MM.1S (cell line): ENCODE results near the gene MYO16.

Experiments
- DNase-seq: peaks from one replicate; pipeline ENCODE4 v3.0.0-alpha.2; 2015
- H2AFZ ChIP-seq: fragments of 300-600 bp; sonication (generic); 2 replicates; pipeline ENCODE4 v1.6.0; 2016; ENCODE audit warnings: antibody characterized with exemption, low read length
- H3F3A ChIP-seq: fragments of 300-600 bp; sonication (generic); 2 replicates; pipeline ENCODE4 v1.6.1; 2016; ENCODE audit warnings: mild to moderate bottlenecking, antibody characterized with exemption, low read length, moderate library complexity, mixed read lengths; ENCODE audit not compliant: insufficient read depth
- H3K27ac ChIP-seq: fragments of 300-600 bp; sonication (generic); 2 replicates; pipeline ENCODE4 v1.5.1; 2016; ENCODE audit warnings: mild to moderate bottlenecking, low read length
- H3K27me3 ChIP-seq: fragments of 300-600 bp; sonication (generic); replicated peaks from 2 replicates; pipeline ENCODE4 v1.6.0; 2016; ENCODE audit warnings: low read length; ENCODE audit not compliant: insufficient read depth
- H3K36me3 ChIP-seq: fragments of 300-600 bp; sonication (generic); replicated peaks from 2 replicates; pipeline ENCODE4 v1.6.1; 2016; ENCODE audit warnings: mild to moderate bottlenecking, low read length, mixed read lengths; ENCODE audit not compliant: insufficient read depth
- H3K4me1 ChIP-seq: fragments of 300-600 bp; sonication (generic); 2 replicates; pipeline ENCODE4 v1.6.1; 2016; ENCODE audit warnings: low read length, mixed read lengths
- H3K4me2 ChIP-seq: fragments of 300-600 bp; sonication (generic); 2 replicates; pipeline ENCODE4 v1.6.0; 2016; ENCODE audit warnings: low read depth, low read length
- H3K4me3 ChIP-seq: fragments of 300-600 bp; sonication (generic); 2 replicates; pipeline ENCODE4 v1.5.1; 2016; ENCODE audit warnings: low read length, mixed read lengths
- H3K79me2 ChIP-seq: fragments of 300-600 bp; sonication (generic); 2 replicates; pipeline ENCODE4 v1.6.1; 2016; ENCODE audit warnings: mixed run types, low read length, mixed read lengths
- H3K9ac ChIP-seq: fragments of 300-600 bp; sonication (generic); 2 replicates; pipeline ENCODE4 v1.6.1; 2016; ENCODE audit warnings: low read length, mixed read lengths
- H3K9me2 ChIP-seq: fragments of 300-600 bp; sonication (generic); replicated peaks from 2 replicates; pipeline ENCODE4 v1.6.1; 2016; ENCODE audit warnings: mild to moderate bottlenecking, low read length, mixed read lengths; ENCODE audit not compliant: insufficient read depth
- H3K9me3 ChIP-seq: fragments of 300-600 bp; sonication (generic); replicated peaks from 2 replicates; pipeline ENCODE4 v1.6.1; 2016; ENCODE audit warnings: mild to moderate bottlenecking, low read length, mixed read lengths; ENCODE audit not compliant: insufficient read depth
- H4K20me1 ChIP-seq: fragments of 300-600 bp; sonication (generic); 2 replicates; pipeline ENCODE4 v1.6.1; 2016; ENCODE audit warnings: mild to moderate bottlenecking, low read length, moderate library complexity, mixed read lengths; ENCODE audit not compliant: insufficient read depth
- CTCF ChIP-seq: fragments of 300-600 bp; sonication (generic); IDR thresholded peaks from 2 replicates; pipeline ENCODE4 v1.5.1; 2016; ENCODE audit warnings: antibody characterized with exemption, low read length, mixed read lengths
- EZH2 ChIP-seq: fragments of 300-600 bp; sonication (generic); optimal IDR thresholded peaks from 2 replicates; pipeline ENCODE3; 2017; ENCODE audit warnings: low read depth, mild to moderate bottlenecking, antibody characterized with exemption, low read length, mixed read lengths
- EZH2phosphoT487 ChIP-seq: fragments of 300-600 bp; sonication (generic); IDR thresholded peaks from 2 replicates; pipeline ENCODE4 v1.6.1; 2018; ENCODE audit warnings: antibody characterized with exemption, low read length

The MYO16 gene

DNA sequence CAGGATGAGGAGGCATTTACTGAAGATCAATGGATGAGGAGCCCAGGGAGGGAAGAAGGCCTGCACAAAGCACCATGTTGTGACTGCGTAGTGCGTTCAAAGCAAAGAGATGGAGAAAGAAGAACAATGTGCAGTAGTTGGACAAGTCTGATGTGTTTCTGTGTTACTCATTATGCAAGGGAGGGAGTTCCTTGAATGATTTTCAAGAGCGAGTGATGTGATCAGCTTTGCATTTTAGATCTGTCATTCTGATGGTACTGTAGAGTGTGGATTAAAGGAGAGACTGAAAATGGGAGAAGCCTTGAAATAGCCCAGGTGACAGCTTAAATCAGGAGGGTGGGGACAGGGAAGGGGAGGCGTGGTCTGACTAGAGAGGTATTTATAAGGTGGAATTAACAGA, 9.5 kb downstream of the MYO16 start:
- no peaks in the 10 kb centered on the region for H3K27me3 ChIP-seq
- H3K4me1 ChIP-seq = no peaks in the 10 kb centered on the region
- no peak overlapping the region for H3K27ac ChIP-seq
- H4K20me1 ChIP-seq = no peaks in the 10 kb centered on the region
- no peaks in the 10 kb centered on the region for H3K9me3 ChIP-seq
- no peaks in the 10 kb centered on the region for H3F3A ChIP-seq
- H3K4me2 ChIP-seq = no peak overlapping the region
- H3K9me2 ChIP-seq = no peaks in the 10 kb centered on the region
- H3K9ac ChIP-seq = no peak overlapping the region
- DNase-seq = no peak
- no peak overlapping the region for H2AFZ ChIP-seq
- no peaks in the 10 kb centered on the region for H3K79me2 ChIP-seq
- H3K36me3 ChIP-seq = no peaks in the 10 kb centered on the region
- H3K4me3 ChIP-seq = no peak overlapping the region
- TF ChIP-seq CTCF = no peak
- no peak for TF ChIP-seq EZH2
- no peak for TF ChIP-seq EZH2phosphoT487

DNA sequence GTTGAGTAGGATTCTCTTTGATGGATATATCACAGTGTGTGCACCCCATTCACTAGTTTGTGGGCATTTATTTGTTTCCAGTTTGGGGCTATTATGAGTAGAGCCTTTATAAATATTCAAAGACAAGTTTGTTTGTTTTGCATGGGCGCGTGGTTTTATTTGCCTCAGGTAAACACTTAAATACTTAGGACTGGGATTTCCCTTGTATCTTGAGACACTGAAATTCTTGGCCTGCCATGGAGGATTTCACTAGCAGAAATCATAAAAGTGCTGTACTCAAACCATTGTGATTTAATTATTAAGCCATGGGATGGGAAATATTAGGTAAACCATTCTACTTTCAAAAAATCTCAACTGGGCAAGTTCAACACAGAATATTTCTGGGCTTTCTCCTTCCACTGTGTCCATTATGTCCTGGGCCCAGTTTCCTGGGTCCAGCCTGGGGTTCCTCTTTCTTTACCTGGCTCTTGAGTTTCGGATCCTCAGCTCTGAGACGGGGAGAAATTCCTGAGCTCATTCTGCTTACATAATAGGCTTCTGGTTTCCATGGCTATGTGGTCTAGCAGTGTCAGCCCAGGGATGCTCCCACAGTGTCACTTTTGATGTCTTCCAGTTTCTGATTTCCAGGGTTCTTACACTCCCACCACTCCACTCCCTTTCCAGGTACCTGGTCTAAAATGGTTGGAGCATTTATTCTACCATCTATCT, 14.4 kb downstream of the MYO16 start:
- H4K20me1 ChIP-seq = no peaks in the 10 kb centered on the region
- no peaks in the 10 kb centered on the region for H3K4me1 ChIP-seq
- H3K9me3 ChIP-seq = no peaks in the 10 kb centered on the region
- H2AFZ ChIP-seq = no peak overlapping the region
- H3K9ac ChIP-seq = no peak overlapping the region
- TF ChIP-seq EZH2 (no peak), EZH2phosphoT487 (no peak), CTCF (no peak)
- no peaks in the 10 kb centered on the region for H3K27me3 ChIP-seq
- no peaks in the 10 kb centered on the region for H3K36me3 ChIP-seq
- H3K27ac ChIP-seq = no peak overlapping the region
- no peak for DNase-seq
- H3K4me2 ChIP-seq = no peak overlapping the region
- no peaks in the 10 kb centered on the region for H3K79me2 ChIP-seq
- no peaks in the 10 kb centered on the region for H3K9me2 ChIP-seq
- no peak overlapping the region for H3K4me3 ChIP-seq
- H3F3A ChIP-seq = no peaks in the 10 kb centered on the region

DNA sequence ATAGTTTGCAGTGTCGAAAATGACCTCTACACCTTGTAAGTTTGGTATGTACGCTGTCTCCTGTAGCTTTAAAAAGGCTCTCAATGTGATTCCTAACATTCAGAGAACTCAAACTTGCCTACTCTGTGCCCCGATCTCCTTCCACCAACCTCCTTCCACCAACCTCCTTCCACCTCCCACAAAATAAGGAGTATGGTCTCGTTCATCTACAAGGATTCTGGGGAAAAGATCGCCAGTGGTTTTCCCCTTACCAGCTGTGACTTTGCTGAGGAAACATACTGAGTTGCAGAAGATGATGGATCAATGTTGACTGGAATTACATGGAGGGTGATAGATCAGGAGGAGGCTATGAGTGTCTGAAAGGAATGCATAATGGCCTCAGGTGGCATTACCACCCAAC, 16.0 kb downstream of the MYO16 start:
- H3K27ac ChIP-seq = no peak overlapping the region
- no peak for TF ChIP-seq EZH2
- TF ChIP-seq CTCF = no peak
- no peak for TF ChIP-seq EZH2phosphoT487
- no peaks in the 10 kb centered on the region for H3K9me2 ChIP-seq
- no peak overlapping the region for H2AFZ ChIP-seq
- no peak overlapping the region for H3K4me3 ChIP-seq
- H3F3A ChIP-seq = no peaks in the 10 kb centered on the region
- H3K27me3 ChIP-seq = no peaks in the 10 kb centered on the region
- H4K20me1 ChIP-seq = no peaks in the 10 kb centered on the region
- no peak overlapping the region for H3K9ac ChIP-seq
- no peak overlapping the region for H3K4me2 ChIP-seq
- H3K79me2 ChIP-seq = no peaks in the 10 kb centered on the region
- no peak for DNase-seq
- no peaks in the 10 kb centered on the region for H3K36me3 ChIP-seq
- H3K9me3 ChIP-seq = no peaks in the 10 kb centered on the region
- H3K4me1 ChIP-seq = no peaks in the 10 kb centered on the region
